ENCODE measurements around the gene ARRB1. TPM values are rescaled to one million over a fixed set of nuclear protein-coding genes. Genes with fewer than 3 reads are reported as not detected.

ARRB1 gene
- total RNA-seq = 10 to 100 TPM; 18.6 to 19.7 TPM

DNA sequence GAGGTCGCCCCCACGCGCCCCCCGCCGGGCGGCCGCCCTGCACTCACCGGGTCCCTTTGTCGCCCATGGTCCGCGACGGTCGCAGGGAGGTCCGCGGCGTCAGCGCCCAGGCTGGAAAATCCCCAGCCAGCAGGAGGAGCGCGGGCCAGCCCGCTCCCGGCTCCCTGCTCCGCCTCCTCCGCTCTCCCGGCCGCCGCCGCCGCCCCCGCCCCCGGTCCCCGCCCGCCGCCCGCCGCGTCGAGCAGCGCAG lies at the start of gene ARRB1:
ARRB1 (minus strand) TSS at position 121 of the 250 bp plus-strand sequence; CDS start at position 67, 54 bp downstream.

GRCh38 chr11:75399344-75400145 lies 48.1 kb upstream of the ARRB1 start, which contains the start of gene RPS3:
Gene RPS3 (plus strand): TSS chr11:75399518. CDS start chr11:75399548, 30 bp downstream.

DNA sequence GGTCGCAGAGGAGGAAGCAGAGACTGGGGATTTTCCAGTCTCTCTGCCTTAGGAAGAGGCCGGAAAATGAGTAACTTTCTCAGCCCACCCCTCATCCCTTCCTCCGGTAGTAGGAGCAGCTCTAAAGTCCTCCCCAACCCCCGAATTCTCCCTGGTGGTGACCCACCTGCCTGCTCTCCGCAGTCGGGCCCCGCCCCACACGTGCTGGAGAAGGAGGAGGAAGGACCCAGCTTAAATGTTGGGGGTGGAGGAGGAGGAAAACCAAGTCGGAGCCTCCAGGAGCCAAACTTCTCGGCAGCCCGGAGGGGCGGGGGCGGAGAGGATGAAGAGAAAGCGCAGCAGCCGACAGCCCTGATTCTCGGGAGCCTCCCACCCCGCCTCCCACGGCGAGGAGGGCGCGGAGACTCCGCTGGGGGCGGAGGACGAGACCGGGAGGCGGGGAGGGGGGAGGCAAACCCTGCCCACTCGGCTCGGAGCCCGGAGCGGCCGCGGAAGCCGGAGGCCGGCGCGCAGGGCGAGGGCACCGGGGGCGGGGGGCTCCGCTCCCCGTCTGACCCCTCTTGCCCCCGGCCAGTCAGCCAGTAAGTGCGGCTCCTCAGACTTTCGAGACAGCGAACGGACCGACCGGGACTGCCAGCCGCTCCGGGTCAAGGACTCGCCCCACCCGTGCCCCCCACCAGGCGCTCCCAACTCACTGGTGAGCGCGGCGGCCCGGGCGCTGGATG lies 111.0 kb downstream of the ARRB1 start, which contains the start of gene TPBGL:
TPBGL (plus strand) TSS at position 464 of the 725 bp plus-strand sequence. CDS start 276 bp downstream, outside the sequence.

Small RNAs within 50 kb of the gene (microRNA-seq; reads per million reads assigned to microRNA genes)
- 2.3 reads per million, percentile 6 among the genes with 10 or more reads in this experiment for gene MIR326 (ENCODE audit: borderline microRNAs expressed, borderline replicate concordance)

Other genes starting within 250 kb of the ARRB1 start
- gene SLCO2B1, start 200.6 kb downstream of the ARRB1 start, total RNA-seq = under 1 TPM in 1 of 2 experiments, not detected in 1; 0.08 TPM
- gene TPBGL, start 110.9 kb downstream of the ARRB1 start, total RNA-seq = under 1 TPM; 0.25 to 0.41 TPM
- gene RPS3, start 47.9 kb upstream of the ARRB1 start, total RNA-seq = 1,000 to 10,000 TPM; 3,872 to 4,029 TPM
- under 1 TPM; 0.78 to 0.99 TPM for gene KLHL35, start 81.5 kb upstream of the ARRB1 start, total RNA-seq
- gene GDPD5, start 174.3 kb upstream of the ARRB1 start, total RNA-seq = 10 to 100 TPM; 36.6 to 37.9 TPM
- gene SERPINH1, start 210.6 kb upstream of the ARRB1 start, total RNA-seq = 10 to 100 TPM; 14.4 to 15.3 TPM

Data from activated naive CD4-positive, alpha-beta T cell treated with anti-CD3 and anti-CD28 coated beads, Interleukin-2, amount 10 ng/mL, durations not matched to agents 5 hours and 36 hours (primary cell).